ENCODE results near the gene IFITM1.
A peak's percentile ranks its signal among the peaks of the same experiment; 100 is the strongest.
"Not testable (repeated sequence)": the region's sequence is repeated elsewhere in the genome, so short reads cannot be mapped to it uniquely, and the experiment has no call there.

IFITM1 gene

DNA sequence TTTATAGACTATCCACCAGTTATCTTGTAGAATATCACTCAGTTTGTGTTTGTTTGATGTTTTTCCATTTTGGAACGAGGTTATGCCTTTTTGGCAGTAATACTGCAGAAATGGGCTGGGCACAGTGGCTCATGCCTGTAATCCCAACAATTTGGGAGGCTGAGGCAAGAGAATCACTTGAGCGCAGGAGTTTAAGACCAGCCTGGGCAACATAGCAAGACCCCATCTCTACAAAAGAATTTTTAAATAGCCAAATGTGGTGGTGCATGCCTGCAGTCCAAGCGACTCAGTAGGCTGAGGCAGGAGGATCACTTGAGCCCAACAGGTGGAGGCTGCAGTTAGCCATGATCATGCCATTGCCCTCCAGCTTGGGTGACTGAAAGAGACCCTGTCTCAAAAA, 32.7 kb downstream of the IFITM1 start:
- DNase-seq (ENCODE audit: low read depth) = no peak

DNA sequence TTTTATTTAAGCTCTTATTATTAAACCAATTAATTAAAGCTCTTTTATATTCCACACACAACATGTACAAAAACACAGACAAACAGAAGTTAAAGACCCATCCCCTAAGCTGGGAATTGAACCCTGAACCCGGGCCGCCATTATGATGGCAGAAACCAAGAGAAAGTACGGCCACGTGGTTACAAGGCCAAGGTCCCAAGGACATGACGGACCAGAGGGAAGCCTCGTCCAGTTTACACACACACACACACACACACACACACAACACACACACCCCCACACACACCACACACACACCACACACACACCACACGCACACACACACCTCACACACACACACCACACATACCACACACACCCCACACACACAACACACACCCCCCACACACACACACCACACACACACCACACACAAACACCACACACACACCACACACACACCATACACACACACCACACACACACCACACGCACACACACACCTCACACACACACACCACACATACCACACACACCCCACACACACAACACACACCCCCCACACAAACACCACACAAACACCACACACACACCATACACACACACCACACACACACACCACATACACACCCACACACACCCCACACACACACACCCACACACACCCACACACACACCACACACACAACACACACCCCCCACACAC, 35.6 kb downstream of the IFITM1 start:
- DNase-seq (ENCODE audit: low read depth) = not testable (repeated sequence)

DNA sequence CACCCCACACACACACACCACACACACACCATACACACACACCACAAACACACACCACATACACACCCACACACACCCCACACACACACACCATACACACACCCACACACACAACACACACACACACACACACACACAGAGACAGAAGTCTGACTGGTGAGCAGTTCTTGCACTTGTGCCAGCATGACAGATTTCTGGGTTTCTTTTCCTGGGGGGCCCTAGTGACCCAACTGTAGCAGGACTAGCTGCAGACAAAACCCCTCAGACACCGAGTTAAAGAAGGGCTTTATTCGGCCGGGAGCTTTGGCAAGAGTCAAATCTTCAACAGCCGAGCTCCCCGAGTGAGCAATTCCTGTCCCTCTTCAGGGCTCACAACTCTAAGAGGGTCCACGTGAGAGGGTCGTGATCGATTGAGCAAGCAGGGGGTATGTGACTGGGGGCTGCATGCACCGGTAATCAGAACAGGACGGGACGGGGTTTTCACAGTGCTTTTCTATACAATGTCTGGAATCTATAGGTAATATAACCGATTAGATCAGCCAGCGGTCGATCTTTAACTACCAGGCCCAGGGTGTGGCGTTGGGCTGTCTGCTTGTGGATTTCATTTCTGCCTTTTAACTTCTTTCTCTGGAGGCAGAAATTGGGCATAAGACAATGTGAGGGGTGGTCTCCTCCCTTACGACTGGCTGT, 36.3 kb downstream of the IFITM1 start:
- not testable (repeated sequence) for DNase-seq (ENCODE audit: low read depth)

DNA sequence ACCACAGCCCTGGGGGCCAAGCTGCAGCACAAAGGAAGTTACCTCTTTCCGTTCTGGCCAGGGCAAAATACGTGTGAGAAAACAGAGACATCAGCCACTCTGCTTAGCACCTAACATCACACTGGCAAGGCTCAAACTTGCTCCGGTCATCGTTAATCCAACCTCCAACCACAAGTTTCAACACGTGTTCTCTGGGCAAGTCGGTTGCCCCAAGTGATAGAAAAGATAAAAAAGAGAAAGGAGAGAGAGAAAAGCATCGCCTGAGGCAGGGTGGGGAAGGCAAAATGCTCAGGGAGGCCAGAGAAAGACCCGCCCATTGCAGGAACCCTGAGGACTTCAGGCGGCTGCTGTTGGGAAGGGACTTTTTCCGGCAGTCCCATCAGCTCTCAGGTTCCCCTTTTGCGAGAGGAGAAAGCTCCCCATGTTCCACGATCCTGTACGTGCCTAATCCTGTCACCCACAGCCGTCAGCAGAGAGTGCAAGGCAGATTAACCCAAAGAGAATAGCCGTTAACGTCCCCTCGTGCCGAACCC, 36.9 kb downstream of the IFITM1 start:
- peak; percentile 86 for DNase-seq (ENCODE audit: low read depth)

DNA sequence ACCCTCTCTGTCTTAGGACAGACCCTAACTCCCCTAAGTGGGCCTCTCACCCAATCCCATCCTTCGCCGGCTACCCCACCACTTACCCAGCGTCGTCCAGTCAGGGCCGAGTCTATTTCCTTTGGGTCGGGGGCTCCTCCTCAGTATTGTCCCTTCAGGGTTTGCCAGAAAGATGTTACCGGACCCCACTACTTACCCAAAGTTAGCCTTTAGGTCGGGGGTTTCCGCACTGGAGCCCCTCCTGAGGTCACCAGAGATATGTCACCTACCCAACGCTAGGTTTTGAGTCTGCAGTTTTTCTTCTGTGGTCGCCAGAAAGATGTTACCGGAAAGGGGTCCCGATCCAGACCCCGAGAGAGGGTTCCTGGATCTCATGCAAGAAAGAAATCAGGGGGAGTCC, 37.6 kb downstream of the IFITM1 start:
- DNase-seq (ENCODE audit: low read depth) = no peak

DNA sequence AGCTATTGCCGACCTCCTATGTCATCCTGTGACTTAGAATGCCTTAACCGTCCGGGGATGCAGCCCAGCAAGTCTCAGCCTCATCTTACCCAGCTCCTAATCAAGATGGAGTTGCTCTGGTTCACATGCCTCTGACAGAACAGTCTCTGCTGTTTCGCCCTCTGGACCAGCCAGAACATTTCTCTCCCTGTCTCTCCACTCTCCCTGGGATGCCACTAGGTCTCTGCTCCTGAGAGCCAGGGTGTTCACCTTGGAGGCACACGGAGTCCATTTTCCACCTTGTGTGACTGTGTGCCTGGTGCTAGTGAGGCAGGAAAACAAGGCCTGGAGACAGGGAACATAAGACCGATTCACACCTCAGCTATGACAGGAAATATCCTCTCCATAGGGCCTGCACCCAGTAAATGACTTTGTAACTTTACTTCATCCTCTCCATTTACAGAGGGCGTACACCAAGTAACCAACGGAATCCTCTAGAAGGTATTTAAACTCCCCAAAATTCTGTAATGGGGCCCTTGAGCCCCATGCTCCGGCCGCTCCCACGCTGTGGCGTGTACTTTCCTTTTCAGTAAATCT, 38.7 kb downstream of the IFITM1 start:
- no peak for DNase-seq (ENCODE audit: low read depth)

DNA sequence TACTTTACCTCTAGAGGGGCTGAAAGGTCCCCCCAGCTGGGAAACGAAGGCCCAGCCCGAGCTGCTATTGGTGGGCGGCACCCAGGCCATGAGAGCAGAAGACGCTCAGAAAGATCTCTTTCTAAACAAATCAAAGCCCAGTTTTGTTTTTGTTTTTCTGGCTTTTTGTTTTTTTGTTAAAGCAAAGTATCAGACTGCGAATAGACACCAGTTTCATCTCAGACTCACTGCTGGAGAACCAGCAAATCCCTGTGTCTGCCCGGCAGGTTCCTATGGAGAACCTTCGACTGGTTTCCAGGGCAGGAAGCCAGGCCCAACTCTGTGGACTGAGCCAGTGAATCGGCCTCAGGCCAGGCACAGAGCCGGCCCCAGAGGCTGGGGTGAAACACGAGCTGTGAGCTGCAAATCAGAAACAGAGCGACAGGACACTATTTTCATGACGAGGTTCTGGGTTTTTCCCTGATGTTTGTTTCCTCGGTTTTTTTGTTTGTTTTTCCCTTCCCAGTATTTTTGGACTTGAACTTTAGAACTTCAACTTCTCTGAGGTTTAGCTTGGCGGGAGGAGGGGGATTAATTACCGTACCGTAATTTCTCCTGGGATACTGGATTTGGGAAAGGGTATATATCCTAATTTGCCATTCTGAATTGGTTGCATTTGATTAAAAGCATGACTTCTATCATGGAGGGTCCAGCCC, 39.5 kb downstream of the IFITM1 start:
- DNase-seq (ENCODE audit: low read depth) = peak; percentile 92

DNA sequence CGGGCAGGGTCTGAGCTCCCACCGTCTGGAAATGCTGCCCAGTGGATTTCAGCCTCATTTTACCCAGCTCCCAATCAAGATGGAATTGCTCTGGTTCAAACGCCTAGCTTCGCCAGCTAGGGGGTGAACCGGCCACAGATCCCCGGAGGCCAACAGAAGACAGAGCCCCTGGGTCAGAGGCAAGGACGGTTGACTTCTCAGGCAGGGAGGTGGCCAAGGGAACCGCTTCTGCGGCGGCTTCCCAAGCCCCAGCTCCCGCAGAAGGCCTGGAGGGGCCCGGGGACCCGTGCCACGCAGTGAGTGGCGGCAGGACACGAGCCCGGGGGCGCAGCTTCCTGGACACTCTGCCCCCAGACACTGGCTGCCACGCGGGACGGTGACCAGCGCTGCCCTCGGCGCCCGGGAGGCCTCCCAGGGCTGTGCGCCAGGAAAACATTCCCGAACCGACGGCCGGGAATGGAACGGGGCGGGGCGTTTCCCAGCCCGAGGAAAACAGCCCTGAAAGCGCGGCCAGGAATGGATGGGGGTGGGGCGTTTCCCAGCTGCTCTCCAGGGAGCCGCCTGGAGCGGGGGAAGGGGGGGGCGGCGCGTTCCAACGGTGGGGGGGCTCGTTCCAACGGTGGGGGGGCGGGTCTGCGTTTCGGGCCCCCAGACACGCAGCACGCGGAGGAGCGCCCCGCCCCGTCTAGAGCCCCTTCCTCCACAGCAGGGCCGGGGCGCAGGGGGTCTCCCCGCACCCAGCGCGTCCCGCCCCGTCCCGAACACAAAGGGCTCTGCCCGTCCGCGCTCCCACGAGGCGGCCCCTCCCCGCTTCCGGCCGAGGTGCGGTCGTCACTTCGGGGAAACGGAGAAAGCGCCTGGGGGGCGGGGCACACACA, 42.0 kb downstream of the IFITM1 start:
- peak; percentile 95 for DNase-seq (ENCODE audit: low read depth)

DNA sequence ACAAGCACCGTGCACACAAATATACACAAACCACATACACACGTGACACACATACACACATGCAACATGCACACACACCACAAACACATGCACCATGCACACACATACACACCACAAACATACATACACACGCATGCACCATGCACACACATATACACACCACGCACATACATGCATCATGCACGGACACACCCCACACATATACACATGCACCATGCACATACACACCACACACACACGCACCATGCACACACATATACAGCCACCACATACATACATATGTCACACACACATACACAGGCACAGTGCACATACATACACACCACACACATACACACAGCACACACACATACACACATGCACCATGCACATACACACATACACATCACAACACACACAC, 42.8 kb downstream of the IFITM1 start:
- no peak for DNase-seq (ENCODE audit: low read depth)

DNA sequence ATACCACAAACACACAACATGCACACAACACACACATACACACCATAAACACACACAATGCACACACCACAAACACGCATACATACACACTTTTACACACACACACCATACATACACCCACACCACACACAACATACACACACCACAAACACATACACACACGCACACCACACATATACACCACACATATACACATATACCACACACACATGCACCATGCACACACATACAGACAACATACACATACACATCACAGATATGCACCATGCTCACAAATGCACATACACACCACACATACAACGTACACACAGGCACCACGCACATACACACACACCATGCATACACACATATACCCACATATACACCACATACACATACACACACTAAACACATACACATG, 43.7 kb downstream of the IFITM1 start:
- DNase-seq (ENCODE audit: low read depth) = no peak

DNA sequence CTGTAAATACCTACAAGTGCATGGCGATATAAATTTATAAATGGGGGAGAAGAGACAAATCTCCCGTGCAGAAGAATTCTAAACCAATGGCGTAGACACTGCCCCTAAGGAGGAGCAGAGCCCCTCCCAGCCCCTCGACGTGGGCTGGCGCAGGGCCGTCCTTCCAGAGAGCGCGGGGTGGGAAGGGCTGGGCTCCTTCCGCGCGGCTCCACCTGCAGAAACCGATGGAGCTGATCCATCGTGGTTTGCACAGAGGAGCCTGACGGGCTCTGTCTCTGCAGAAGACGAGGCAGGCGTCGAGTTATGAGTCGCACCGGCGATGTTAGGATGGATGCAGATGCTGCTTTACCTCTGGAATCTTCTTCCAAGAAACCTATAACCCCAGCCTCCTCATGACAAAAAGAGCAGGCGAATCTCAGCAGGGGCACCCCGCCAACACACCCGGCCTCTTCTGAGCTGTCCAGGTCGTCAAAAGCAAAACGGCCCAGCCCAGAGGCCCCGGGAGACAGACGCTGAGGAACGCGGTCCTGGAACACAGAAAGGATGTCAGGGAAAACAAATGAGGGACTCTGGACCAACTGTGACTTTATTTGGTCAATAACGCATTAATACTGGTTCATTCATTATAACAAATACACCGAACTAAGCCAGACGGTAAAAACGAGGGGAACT, 44.4 kb downstream of the IFITM1 start:
- no peak for DNase-seq (ENCODE audit: low read depth)

DNA sequence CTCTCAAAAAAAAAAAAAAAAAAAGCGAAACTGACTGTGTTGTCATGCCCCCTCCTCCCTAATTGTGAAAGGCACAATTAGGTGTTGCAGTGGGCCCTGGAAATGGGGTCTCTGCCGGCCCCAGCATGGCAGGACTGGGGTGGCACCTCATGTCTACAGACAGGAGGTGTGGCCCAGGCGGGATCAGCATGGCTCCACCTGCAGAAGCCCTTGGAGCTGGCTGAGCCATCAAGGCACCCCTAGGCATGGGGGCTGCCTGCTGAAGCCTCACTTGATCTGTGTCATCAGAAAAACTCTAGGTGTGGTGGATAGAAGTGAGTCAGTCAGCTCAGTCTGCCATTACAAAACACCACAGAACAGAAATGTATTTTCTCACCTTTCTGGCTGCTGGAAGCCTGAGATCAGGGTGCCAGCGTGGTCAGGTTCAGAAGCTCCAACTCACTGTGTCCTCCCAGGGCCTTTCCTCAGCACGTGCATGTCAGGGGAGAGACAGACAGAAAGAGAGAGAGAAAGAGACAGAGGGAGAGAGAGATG, 45.4 kb downstream of the IFITM1 start:
- DNase-seq (ENCODE audit: low read depth) = no peak

DNA sequence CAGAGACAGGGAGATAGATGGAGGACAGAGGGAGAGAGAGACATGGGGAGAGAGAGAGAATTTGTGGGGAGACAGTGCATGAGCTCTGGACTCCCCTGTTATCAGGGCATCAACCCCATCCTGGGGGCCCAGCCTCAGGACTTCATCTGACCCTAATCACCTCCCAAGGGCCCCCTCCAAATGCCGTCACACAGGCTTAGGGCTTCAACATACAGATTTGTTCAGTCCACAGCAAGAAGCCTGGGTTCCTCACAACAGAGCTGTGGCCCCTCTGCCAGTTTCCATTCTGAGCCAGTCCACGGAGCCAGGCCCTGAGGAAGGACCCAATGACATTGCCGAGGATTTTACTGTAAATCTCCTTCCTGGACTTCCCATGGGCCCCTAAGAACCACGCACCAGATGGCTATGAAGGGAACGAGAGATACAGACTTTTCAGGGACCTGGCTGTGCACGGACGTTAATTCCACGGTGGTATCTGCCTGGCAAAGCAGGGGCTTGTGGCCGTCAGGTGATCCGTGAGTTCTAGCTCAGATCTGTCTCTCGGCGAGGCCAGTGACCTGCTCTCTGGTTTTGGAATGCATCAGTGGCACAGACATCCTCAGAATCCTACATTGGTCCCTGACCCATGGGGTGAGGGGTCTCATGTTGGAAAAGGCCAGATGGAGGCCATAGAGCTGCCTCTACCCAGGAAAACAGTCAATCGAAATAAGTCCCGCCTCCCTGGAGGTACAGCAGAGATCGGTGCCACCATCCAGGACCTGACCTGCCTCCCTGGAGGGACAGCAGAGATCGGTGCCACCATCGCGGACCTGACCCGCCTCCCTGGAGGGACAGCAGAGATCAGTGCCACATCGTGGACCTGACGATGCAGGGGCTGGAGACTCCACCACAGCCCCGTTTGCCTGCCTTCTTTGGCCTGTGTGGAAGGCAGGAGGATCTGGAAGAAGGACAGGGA, 46.8 kb downstream of the IFITM1 start:
- no peak for DNase-seq (ENCODE audit: low read depth)

DNA sequence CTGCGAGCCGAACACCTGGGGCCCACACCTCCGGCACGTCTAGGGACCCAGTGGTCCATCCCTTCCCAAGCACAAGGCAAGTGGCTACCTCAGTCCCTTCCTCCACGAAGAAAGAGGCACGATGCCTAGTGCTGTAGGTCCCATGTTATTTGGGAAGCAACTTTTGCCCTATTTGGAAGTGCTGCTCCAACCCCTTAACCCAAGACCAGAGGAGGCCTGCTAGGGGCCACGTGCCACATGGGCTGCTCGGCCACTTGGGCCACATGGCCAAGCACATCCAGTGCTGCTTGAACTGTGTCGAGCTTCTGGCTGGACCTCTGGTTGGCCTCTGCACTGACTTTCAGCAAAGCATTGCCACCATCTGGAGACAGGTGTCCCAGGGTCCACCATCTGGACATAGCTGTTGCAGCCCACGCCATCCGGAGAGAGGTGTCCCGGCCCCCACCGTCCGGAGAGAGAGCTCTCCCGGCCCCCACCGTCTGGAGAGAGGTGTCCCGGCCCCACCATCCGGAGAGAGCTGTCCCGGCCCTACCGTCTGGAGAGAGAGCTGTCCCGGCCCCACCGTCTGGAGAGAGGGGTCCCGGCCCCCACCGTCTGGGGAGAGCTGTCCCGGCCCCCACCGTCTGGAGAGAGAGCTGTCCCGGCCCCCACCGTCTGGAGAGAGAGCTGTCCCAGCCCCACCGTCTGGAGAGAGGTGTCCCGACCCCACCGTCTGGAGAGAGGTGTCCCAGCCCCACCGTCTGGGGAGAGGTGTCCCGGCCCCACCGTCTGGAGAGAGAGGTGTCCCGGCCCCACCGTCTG, 49.0 kb downstream of the IFITM1 start:
- no peak for DNase-seq (ENCODE audit: low read depth)

DNA sequence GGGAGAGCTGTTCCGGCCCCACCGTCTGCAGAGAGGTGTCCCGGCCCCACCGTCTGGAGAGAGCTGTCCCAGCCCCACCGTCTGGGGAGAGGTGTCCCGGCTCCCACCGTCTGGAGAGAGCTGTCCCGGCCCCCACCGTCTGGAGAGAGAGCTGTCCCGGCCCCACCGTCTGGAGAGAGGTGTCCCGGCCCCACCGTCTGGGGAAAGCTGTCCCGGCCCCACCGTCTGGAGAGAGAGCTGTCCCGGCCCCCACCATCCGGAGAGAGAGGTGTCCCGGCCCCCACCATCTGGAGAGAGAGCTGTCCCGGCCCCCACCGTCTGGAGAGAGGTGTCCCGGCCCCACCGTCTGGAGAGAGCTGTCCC, 49.6 kb downstream of the IFITM1 start:
- DNase-seq (ENCODE audit: low read depth) = not testable (repeated sequence)

DNA sequence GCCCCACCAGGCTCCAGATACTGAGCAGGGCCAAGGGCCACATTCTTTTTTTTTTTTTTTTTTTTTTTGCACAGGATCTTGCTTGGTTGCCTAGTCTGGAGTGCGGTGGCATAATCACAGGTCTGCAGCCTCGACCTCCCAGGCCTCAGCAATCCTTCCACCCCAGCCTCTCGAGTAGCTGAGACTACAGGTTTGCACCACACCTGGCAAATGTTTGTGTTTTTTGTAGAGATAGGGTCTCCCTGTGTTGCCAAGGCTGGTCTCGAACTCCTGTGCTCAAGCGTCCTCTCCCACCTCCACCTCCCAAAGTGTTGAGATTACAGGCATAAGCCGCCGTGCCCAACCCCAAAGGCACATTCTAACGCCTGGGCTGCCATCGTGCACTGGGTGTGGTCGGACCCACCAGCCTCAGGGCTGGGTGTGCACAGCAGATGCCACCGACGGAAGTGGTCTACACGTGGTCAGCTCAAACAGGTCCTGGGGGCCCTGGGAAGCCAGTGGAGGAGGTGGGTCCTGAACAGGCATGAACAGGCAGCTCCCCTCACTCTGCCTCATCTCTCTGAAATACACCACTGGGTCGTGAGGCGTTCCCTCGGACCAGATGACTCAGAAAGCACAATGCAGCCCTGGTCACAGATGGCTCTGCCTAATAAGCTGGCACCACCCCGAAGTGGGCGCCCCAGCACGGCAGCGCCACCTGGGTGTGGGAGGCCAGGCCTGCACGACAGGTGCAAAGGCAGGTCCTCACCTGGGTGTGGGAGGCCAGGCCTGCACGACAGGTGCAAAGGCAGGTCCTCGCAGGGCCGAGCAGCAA, 50.3 kb downstream of the IFITM1 start:
- no peak for DNase-seq (ENCODE audit: low read depth)

All from iris pigment epithelial cell (primary cell).